NAMALWA (cell line): ENCODE results near the gene HCFC1R1.
A peak's percentile ranks its signal among the peaks of the same experiment; 100 is the strongest.
"Not testable (repeated sequence)": the region's sequence is repeated elsewhere in the genome, so short reads cannot be mapped to it uniquely, and the experiment has no call there.

Experiments
- DNase-seq: peaks from one replicate; pipeline ENCODE4 v3.0.0-alpha.2; 2015; ENCODE audit warnings: low spot score

Gene HCFC1R1

DNA sequence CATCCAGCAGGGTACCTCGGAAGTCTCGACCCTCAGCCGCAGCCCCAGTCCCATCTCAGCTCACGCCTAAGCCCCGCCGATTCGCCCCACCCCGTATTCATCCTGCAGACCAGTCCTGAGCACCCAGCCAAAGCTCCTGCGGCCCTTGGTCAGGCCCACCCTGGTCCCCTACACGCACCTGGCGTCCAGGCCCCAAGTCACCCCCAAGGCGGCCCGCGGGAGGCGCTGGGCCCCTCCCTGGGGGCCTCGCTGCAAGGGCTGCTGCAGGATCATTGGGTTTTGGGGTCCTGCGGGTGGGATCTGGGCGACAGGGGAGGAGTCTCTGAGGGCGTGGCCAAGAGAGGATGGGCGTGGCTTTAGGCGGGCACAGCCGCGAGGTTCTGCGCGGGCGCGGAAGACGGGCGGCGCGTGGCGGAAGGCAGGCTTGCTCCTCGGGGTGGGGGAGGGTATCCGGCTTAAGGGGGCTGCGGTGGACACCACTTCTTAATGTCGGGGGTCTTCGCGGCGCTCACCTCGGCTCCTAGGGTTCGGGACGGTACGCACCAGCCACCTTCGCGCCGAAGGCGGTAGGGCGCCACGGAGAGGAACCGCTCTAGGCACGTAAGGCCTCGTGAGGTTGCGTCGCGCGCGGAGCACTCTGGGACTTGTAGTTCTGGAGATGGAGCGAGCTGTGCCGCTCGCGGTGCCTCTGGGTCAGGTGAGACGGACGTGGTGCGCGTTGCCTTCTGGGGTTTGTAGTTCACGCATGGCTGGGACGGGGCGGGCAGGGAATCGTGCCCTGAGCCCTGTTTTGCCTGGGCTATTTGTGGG lies at the start of gene HCFC1R1, which contains the start of gene THOC6:
HCFC1R1 (minus strand) TSS at position 274 of the 810 bp plus-strand sequence; CDS start at position 273, 1 bp downstream.
THOC6 (plus strand) TSS at position 367 of the 810 bp plus-strand sequence; CDS start at position 659, 292 bp downstream.
- peak; percentile 99 for DNase-seq

- no peak for DNase-seq
Observed at GRCh38 chr16:3073448-3073847, 49.7 kb upstream of the HCFC1R1 start.

- not testable (repeated sequence) for DNase-seq
Observed at GRCh38 chr16:3072576-3073263, 49.0 kb upstream of the HCFC1R1 start.

DNA sequence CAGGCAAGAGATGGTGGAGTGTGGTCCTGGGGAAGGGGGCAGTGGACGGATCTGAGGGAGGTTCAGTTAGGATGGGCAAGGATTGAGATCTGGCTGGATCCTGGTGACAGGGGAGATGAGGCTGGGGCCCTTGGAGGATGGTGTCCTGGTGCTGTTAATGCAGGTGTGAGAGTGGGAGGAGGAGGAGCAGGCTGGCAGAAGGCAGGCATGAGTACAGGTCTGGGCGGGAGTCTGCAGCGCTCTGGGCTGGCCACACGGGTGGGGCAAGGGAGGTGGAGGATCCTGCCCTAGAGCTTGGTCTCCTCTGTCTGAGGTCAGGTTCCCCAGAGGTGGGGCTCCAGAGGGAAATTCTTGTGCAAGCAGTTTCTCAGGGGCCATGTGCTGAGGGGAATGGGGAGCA lies 48.4 kb upstream of the HCFC1R1 start:
- not testable (repeated sequence) for DNase-seq

- no peak for DNase-seq
Observed at GRCh38 chr16:3071655-3072054, 47.9 kb upstream of the HCFC1R1 start.

- DNase-seq: no peak
Observed at GRCh38 chr16:3070608-3071111, 46.9 kb upstream of the HCFC1R1 start.

DNA sequence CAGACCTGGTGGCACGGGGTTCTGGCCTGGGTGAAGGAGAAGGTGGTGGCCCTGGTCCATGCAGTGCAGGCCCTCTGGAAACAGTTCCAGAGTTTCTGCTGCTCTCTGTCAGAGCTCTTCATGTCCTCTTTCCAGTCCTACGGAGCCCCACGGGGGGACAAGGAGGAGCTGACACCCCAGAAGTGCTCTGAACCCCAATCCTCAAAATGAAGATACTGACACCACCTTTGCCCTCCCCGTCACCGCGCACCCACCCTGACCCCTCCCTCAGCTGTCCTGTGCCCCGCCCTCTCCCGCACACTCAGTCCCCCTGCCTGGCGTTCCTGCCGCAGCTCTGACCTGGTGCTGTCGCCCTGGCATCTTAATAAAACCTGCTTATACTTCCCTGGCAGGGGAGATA lies 45.4 kb upstream of the HCFC1R1 start:
- not testable (repeated sequence) for DNase-seq

DNA sequence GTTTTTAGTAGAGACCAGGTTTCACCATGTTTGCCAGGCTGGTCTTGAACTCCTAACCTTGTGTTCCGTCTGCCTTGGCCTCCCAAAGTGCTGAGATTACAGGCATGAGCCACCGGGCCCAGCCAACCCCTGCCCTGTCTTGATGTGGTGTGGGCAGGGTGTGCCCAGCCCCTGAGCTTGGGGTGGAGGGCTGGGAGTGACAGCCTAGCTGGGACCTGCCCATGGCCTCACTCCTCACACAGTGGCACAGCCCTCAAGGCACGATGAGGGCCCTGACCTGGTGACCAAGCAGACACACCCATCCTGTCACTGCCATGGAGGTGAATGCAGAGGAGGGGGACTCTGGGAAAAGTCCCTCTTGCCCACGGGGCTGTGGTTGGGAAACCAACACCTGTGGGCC lies 44.7 kb upstream of the HCFC1R1 start:
- no peak for DNase-seq

DNA sequence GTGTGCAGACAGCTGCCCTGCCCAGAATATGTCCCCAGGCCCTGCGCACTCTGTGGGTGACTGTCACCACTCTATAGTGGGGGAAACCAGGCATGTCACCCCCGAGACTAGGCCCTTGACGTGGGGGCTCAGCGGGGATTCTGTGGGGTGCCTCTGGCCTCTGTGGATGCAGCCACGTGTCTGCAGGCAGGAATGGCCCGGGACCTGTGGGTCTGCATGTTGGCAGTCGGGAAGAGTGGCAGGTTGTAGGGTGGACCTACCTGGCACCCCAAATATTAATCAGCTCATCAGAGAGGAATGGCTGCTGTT lies 42.7 kb upstream of the HCFC1R1 start:
- no peak for DNase-seq

DNA sequence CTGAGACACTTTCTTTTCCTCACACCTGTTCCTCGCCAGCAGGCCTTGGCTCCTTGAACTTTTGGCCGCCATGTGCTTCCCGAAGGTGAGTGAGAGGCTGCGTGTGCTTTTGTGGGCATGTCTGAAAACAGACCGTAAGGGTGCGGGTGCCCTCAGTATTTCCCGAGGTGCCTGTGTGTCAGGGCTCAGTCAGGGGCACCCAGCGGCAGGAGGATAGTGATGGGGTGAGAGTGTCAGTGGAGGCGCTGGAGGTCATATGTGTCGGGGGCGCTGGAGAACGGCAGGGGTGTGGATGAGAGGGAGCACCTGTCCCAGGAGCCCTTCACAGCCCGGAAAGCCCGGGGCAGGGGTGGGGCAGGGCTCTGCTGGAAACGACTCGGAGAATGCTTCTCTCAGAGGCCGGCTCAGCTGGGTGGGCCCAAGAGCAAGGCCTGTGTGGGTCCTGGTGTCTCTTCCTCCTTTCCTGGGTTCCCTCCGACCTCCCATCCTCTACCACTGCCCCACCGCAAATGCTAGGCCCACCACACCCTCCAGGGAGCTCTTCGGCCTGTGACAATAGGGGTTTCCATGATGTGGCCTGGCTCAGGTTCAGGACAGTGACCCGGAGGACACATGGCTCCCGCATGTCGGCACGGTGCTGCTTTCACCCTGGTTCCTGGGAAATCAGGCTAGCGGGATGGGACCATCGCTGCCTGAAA lies 42.1 kb upstream of the HCFC1R1 start:
- no peak for DNase-seq

GRCh38 chr16:3065069-3065741 lies 41.5 kb upstream of the HCFC1R1 start, which contains the start of gene IL32:
Gene IL32, plus strand, starts transcription at chr16:3065640. Its CDS starts 172 bp downstream, at chr16:3065812.
- DNase-seq: no peak

- no peak for DNase-seq
Observed at GRCh38 chr16:3063625-3064386, 40.1 kb upstream of the HCFC1R1 start.

DNA sequence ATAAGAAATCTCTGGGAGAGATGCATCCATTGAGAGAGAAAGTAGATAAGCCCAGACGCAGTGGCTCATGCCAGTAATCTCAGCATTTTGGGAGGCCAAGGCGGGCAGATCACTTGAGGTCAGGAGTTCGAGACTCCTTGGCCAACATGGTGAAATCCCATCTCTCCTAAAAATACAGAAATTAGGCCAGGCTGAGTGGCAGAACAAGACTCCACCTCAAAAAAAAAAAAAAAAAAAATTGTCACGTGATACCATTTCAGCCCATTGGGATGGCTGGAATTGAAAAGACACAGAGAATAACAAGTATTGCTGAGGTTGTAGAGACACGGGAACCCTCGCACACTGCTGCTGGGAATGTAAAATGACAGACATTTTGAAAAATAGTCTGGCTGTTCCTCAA lies 38.8 kb upstream of the HCFC1R1 start:
- no peak for DNase-seq

DNA sequence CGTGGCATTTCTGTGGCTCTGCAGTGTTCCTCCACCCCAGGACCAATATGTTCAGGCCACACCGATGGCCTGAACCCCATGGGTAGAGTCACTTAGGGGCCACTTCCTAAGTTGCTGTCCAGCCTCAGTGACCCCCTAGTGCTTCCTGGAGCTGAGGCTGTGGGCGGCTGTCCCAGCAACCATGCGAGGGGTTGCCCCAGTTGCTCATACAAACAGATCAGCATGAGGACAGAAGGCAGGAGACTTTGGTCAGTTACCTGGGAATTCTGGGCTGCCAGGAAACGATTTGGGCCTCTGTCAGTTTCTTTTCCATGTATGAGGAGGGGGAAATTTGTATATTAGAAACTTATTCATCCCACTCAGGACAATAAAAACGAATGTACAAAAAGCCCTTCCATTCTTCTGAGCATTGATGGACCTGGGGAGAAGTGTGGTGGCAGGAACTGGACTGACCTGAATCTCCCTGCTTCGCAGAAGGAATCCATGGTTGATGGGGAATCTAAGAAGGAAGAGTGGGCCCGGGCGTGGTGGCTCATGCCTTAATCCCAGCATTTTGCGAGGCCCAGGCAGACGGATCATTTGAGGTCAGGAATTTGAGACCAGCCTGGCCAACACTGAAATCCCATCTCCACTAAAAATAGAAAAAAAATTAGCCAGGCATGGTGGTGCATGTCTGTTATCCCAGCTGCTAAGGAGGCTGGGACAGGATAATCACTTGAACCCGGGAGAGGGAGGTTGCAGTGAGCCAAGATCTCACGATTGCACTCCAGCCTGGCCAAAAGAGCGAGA lies 36.8 kb upstream of the HCFC1R1 start:
- no peak for DNase-seq

DNA sequence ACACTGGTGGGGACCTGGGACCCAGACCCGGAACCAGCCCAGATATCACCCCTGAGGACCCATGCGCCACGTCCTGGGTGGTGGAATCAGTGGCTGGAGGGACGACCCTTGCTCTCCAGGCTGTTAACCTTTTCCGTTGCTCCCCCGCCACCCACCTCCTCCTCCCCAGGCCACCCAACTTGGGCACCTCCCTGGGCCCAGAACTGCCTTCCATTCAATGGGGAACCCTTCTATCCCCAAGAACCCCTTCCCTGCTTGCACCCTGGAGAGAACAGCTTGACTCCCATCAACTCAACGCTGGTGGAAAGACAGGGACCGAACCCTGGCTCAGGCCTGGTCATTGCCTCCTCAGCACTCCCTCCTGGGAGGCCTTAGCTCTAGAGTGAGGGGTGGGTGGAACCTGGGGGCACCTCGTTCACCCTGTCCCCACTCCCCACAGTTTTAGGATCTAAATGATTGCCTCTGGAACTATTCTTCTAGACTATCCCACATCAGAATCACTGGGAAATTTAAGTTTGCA lies 36.0 kb upstream of the HCFC1R1 start:
- DNase-seq: no peak

DNA sequence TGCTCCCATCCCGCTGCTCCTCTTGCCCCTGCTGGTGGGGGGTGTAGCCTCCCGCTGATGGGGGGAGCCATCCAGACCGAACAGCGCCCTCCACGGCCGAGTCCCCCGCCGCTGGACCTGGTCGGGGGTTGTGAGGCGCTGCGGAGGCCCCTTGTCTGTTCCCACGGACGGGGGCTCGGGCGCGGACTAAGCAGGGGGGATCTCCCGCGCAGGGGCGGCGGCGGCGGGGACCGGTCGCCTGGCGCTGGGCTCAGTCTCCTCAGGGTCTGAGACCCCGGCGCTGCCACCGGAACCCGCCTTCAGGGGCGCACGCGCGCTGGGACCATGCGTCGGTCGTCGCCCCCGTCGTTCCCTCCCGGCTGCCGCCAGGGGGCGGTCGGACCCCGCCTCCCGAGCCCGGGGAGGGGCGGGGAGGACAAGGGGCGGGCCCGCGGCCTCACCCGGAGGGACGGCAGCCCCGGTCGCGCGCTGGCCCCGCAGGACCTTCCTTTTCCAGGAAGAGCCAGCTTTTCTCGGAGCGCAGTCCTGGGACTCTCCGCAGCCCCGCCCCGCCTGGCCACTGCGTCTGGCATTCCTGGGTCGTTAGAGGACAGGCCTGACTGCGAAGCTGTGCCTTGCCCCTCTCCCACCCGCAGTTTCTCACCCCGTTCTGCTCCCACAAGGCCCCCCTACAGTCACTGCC lies 35.4 kb upstream of the HCFC1R1 start:
- peak; percentile 90 for DNase-seq

DNA sequence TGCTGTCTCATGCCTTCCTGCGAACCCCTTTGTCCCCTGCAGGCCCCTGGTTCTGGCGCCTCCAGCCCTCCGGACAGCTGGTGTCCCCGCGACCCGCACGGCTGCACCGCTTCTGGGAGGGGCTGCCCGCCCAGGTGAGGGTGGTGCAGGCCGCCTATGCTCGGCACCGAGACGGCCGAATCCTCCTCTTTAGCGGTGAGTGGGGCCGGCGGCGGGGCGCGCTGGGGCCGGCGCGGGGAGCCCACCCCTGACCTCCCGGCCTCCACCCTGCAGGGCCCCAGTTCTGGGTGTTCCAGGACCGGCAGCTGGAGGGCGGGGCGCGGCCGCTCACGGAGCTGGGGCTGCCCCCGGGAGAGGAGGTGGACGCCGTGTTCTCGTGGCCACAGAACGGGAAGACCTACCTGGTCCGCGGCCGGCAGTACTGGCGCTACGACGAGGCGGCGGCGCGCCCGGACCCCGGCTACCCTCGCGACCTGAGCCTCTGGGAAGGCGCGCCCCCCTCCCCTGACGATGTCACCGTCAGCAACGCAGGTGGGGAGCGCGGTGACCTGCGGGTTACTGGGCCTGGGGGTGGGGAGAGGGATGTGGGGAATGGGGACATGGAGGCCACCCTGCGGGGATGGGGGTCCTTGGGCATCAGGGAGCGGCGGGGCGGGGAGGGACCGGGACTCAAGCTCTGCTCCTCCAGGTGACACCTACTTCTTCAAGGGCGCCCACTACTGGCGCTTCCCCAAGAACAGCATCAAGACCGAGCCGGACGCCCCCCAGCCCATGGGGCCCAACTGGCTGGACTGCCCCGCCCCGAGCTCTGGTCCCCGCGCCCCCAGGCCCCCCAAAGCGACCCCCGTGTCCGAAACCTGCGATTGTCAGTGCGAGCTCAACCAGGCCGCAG lies 34.6 kb upstream of the HCFC1R1 start:
- DNase-seq: peak; percentile 65
